Fibroblast of villous mesenchyme (primary cell): ENCODE measurements around the gene IPO7. TPM values are rescaled to one million over a fixed set of nuclear protein-coding genes. Genes with fewer than 3 reads are reported as not detected.
A peak's percentile ranks its signal among the peaks of the same experiment; 100 is the strongest.

Experiments
- DNase-seq: peaks from one replicate; pipeline ENCODE4 v3.0.0-alpha.2; 2010; ENCODE audit warnings: low read depth
- H3K4me3 ChIP-seq: 2 replicates; pipeline ENCODE4 v1.5.1; 2011; ENCODE audit warnings: low read depth, mild to moderate bottlenecking, low read length
- CTCF ChIP-seq: IDR thresholded peaks from 2 replicates; pipeline ENCODE4 v1.5.1; 2012; ENCODE audit warnings: low read depth, mild to moderate bottlenecking, low read length; ENCODE audit not compliant: insufficient read depth
- total RNA-seq: library from RNA; depleted of rRNA; stranded (reverse); fragments of >200 nt; gene quantifications from 2 replicates; pipeline ENCODE4 v1.2.3, GENCODE V29; 2012

The IPO7 gene
- total RNA-seq, 1 donor: 184 TPM

GRCh38 chr11:9462806-9463537 is 78.5 kb downstream of the IPO7 start:
- no peak overlapping the region for H3K4me3 ChIP-seq

GRCh38 chr11:9470765-9471164 is 86.3 kb downstream of the IPO7 start:
- TF ChIP-seq CTCF: no peak
- H3K4me3 ChIP-seq: no peak overlapping the region
- no peak for DNase-seq

More at GRCh38 chr11:9462806-9463537, 78.5 kb downstream of the IPO7 start:
- TF ChIP-seq CTCF: no peak
- DNase-seq: no peak

GRCh38 chr11:9473408-9473807 is 89.0 kb downstream of the IPO7 start:
- no peak overlapping the region for H3K4me3 ChIP-seq
- no peak for DNase-seq
- TF ChIP-seq CTCF: no peak

GRCh38 chr11:9479899-9480298 is 95.4 kb downstream of the IPO7 start:
- no peak for DNase-seq
- H3K4me3 ChIP-seq: no peak overlapping the region
- no peak for TF ChIP-seq CTCF

- no peak overlapping the region for H3K4me3 ChIP-seq
- TF ChIP-seq CTCF: no peak
- no peak for DNase-seq
Measured at GRCh38 chr11:9489080-9489765, 104.8 kb downstream of the IPO7 start.

- TF ChIP-seq CTCF: no peak
- H3K4me3 ChIP-seq: no peak overlapping the region
- no peak for DNase-seq
Measured at GRCh38 chr11:9490376-9490775, 105.9 kb downstream of the IPO7 start.

- DNase-seq: peak; percentile 45
- no peak overlapping the region for H3K4me3 ChIP-seq
- no peak for TF ChIP-seq CTCF
Measured at GRCh38 chr11:9493492-9493891, 109.0 kb downstream of the IPO7 start.
